ENCODE measurements around the gene AWAT1. TPM values are rescaled to one million over a fixed set of nuclear protein-coding genes. Genes with fewer than 3 reads are reported as not detected.
"Not testable (repeated sequence)": the region's sequence is repeated elsewhere in the genome, so short reads cannot be mapped to it uniquely, and the experiment has no call there.

Gene AWAT1
- polyA plus RNA-seq, 2 donors: not detected

GRCh38 chrX:70257423-70258288, 23.2 kb downstream of the AWAT1 start:
- Histone ChIP-seq H3K4me3 (ENCODE audit: low read depth in 1 of 2, low read length in 2 of 2) (no peak overlapping the region), H3K27ac (ENCODE audit: low read depth in 2 of 2, low read length in 1 of 2) (no peak overlapping the region), H3K36me3 (ENCODE audit: control insufficient read depth in 2 of 2, insufficient read depth in 2 of 2, low read length in 1 of 2) (no peaks in the 10 kb centered on the region), H3K9me3 (ENCODE audit: control insufficient read depth in 2 of 2, insufficient read depth in 1 of 2, low read depth in 1 of 2, low read length in 1 of 2) (no peaks in the 10 kb centered on the region), H3K27me3 (ENCODE audit: control insufficient read depth in 1 of 2, insufficient read depth in 2 of 2, low read length in 2 of 2) (no peaks in the 10 kb centered on the region), H3K4me1 (ENCODE audit: control insufficient read depth in 2 of 2, insufficient read depth in 2 of 2, low read length in 1 of 2) (no peaks in the 10 kb centered on the region)
- 71 to 89% methylated on average over 5 of the region's 5 CpGs for WGBS, 2 donors

GRCh38 chrX:70260104-70260503, 25.6 kb downstream of the AWAT1 start, which contains the start of gene P2RY4:
Gene P2RY4, minus strand, starts transcription at chrX:70260204. Its CDS starts 580 bp downstream, at chrX:70259624.
- H3K4me1 ChIP-seq (ENCODE audit: control insufficient read depth in 2 of 2, insufficient read depth in 2 of 2, low read length in 1 of 2): no peaks in the 10 kb centered on the region
- H3K4me3 ChIP-seq (ENCODE audit: low read depth in 1 of 2, low read length in 2 of 2): no peak within 1 kb of the TSS

GRCh38 chrX:70262952-70263567, 28.6 kb downstream of the AWAT1 start:
- no peaks in the 10 kb centered on the region for H3K27me3 ChIP-seq (ENCODE audit: control insufficient read depth in 1 of 2, insufficient read depth in 2 of 2, low read length in 2 of 2)
- H3K27ac ChIP-seq (ENCODE audit: low read depth in 2 of 2, low read length in 1 of 2): no peak overlapping the region
- H3K4me1 ChIP-seq (ENCODE audit: control insufficient read depth in 2 of 2, insufficient read depth in 2 of 2, low read length in 1 of 2): no peaks in the 10 kb centered on the region
- WGBS, 2 donors: 16 to 17% methylated on average over 7 of the region's 7 CpGs
- no peak overlapping the region for H3K4me3 ChIP-seq (ENCODE audit: low read depth in 1 of 2, low read length in 2 of 2)
- H3K36me3 ChIP-seq (ENCODE audit: control insufficient read depth in 2 of 2, insufficient read depth in 2 of 2, low read length in 1 of 2): no peaks in the 10 kb centered on the region
- no peaks in the 10 kb centered on the region for H3K9me3 ChIP-seq (ENCODE audit: control insufficient read depth in 2 of 2, insufficient read depth in 1 of 2, low read depth in 1 of 2, low read length in 1 of 2)

More at GRCh38 chrX:70260104-70260503, 25.6 kb downstream of the AWAT1 start, which contains the start of gene P2RY4:
- no peaks in the 10 kb centered on the region for H3K27me3 ChIP-seq (ENCODE audit: control insufficient read depth in 1 of 2, insufficient read depth in 2 of 2, low read length in 2 of 2)
- H3K36me3 ChIP-seq (ENCODE audit: control insufficient read depth in 2 of 2, insufficient read depth in 2 of 2, low read length in 1 of 2): no peaks in the 10 kb centered on the region
- no peaks in the 10 kb centered on the region for H3K9me3 ChIP-seq (ENCODE audit: control insufficient read depth in 2 of 2, insufficient read depth in 1 of 2, low read depth in 1 of 2, low read length in 1 of 2)
- WGBS, 2 donors: 65 to 88% methylated on average over 4 of the region's 4 CpGs
- H3K27ac ChIP-seq (ENCODE audit: low read depth in 2 of 2, low read length in 1 of 2): no peak within 1 kb of the TSS

- Histone ChIP-seq H3K27ac (ENCODE audit: low read depth in 2 of 2, low read length in 1 of 2) (no peak overlapping the region), H3K4me1 (ENCODE audit: control insufficient read depth in 2 of 2, insufficient read depth in 2 of 2, low read length in 1 of 2) (no peaks in the 10 kb centered on the region), H3K4me3 (ENCODE audit: low read depth in 1 of 2, low read length in 2 of 2) (no peak overlapping the region), H3K9me3 (ENCODE audit: control insufficient read depth in 2 of 2, insufficient read depth in 1 of 2, low read depth in 1 of 2, low read length in 1 of 2) (no peaks in the 10 kb centered on the region), H3K36me3 (ENCODE audit: control insufficient read depth in 2 of 2, insufficient read depth in 2 of 2, low read length in 1 of 2) (no peaks in the 10 kb centered on the region), H3K27me3 (ENCODE audit: control insufficient read depth in 1 of 2, insufficient read depth in 2 of 2, low read length in 2 of 2) (no peaks in the 10 kb centered on the region)
- 56 to 59% methylated on average over 3 of the region's 3 CpGs for WGBS, 2 donors
Measured at GRCh38 chrX:70264784-70265183, 30.3 kb downstream of the AWAT1 start.

- no peak within 1 kb of the TSS for H3K4me3 ChIP-seq (ENCODE audit: low read depth in 1 of 2, low read length in 2 of 2)
- no peaks in the 10 kb centered on the region for H3K4me1 ChIP-seq (ENCODE audit: control insufficient read depth in 2 of 2, insufficient read depth in 2 of 2, low read length in 1 of 2)
- H3K27ac ChIP-seq (ENCODE audit: low read depth in 2 of 2, low read length in 1 of 2): no peak within 1 kb of the TSS
- H3K9me3 ChIP-seq (ENCODE audit: control insufficient read depth in 2 of 2, insufficient read depth in 1 of 2, low read depth in 1 of 2, low read length in 1 of 2): no peaks in the 10 kb centered on the region
- H3K27me3 ChIP-seq (ENCODE audit: control insufficient read depth in 1 of 2, insufficient read depth in 2 of 2, low read length in 2 of 2): no peaks in the 10 kb centered on the region
- no peaks in the 10 kb centered on the region for H3K36me3 ChIP-seq (ENCODE audit: control insufficient read depth in 2 of 2, insufficient read depth in 2 of 2, low read length in 1 of 2)
Measured at GRCh38 chrX:70268034-70268433, 33.6 kb downstream of the AWAT1 start, which contains the start of gene ARR3. Gene ARR3, plus strand, starts transcription at chrX:70268334. Its CDS starts 1,052 bp downstream, at chrX:70269386.

- 84% methylated on average over 7 of the region's 7 CpGs for WGBS, 2 donors
- not testable (repeated sequence) for H3K27me3 ChIP-seq (ENCODE audit: control insufficient read depth in 1 of 2, insufficient read depth in 2 of 2, low read length in 2 of 2); H3K27ac ChIP-seq (ENCODE audit: low read depth in 2 of 2, low read length in 1 of 2); H3K36me3 ChIP-seq (ENCODE audit: control insufficient read depth in 2 of 2, insufficient read depth in 2 of 2, low read length in 1 of 2); H3K4me1 ChIP-seq (ENCODE audit: control insufficient read depth in 2 of 2, insufficient read depth in 2 of 2, low read length in 1 of 2); H3K4me3 ChIP-seq (ENCODE audit: low read depth in 1 of 2, low read length in 2 of 2); H3K9me3 ChIP-seq (ENCODE audit: control insufficient read depth in 2 of 2, insufficient read depth in 1 of 2, low read depth in 1 of 2, low read length in 1 of 2)
Measured at GRCh38 chrX:70274029-70274428, 39.6 kb downstream of the AWAT1 start.

- H3K27me3 ChIP-seq (ENCODE audit: control insufficient read depth in 1 of 2, insufficient read depth in 2 of 2, low read length in 2 of 2): no peaks in the 10 kb centered on the region
- H3K4me3 ChIP-seq (ENCODE audit: low read depth in 1 of 2, low read length in 2 of 2): no peak overlapping the region
- H3K4me1 ChIP-seq (ENCODE audit: control insufficient read depth in 2 of 2, insufficient read depth in 2 of 2, low read length in 1 of 2): no peaks in the 10 kb centered on the region
- no peaks in the 10 kb centered on the region for H3K36me3 ChIP-seq (ENCODE audit: control insufficient read depth in 2 of 2, insufficient read depth in 2 of 2, low read length in 1 of 2)
- WGBS, 2 donors: 88 to 95% methylated on average over 3 of the region's 3 CpGs
- H3K9me3 ChIP-seq (ENCODE audit: control insufficient read depth in 2 of 2, insufficient read depth in 1 of 2, low read depth in 1 of 2, low read length in 1 of 2): no peaks in the 10 kb centered on the region
- no peak overlapping the region for H3K27ac ChIP-seq (ENCODE audit: low read depth in 2 of 2, low read length in 1 of 2)
Measured at GRCh38 chrX:70279081-70279480, 44.6 kb downstream of the AWAT1 start.

GRCh38 chrX:70280573-70280972, 46.1 kb downstream of the AWAT1 start:
- 69 to 83% methylated on average over 3 of the region's 3 CpGs for WGBS, 2 donors
- no peaks in the 10 kb centered on the region for H3K27me3 ChIP-seq (ENCODE audit: control insufficient read depth in 1 of 2, insufficient read depth in 2 of 2, low read length in 2 of 2)

GRCh38 chrX:70281951-70282350, 47.5 kb downstream of the AWAT1 start, which contains the start of gene RAB41:
Gene RAB41, plus strand, starts transcription at chrX:70282172. Its CDS starts 46 bp downstream, at chrX:70282218.
- Histone ChIP-seq H3K27ac (ENCODE audit: low read depth in 2 of 2, low read length in 1 of 2) (no peak within 1 kb of the TSS), H3K4me1 (ENCODE audit: control insufficient read depth in 2 of 2, insufficient read depth in 2 of 2, low read length in 1 of 2) (no peaks in the 10 kb centered on the region), H3K36me3 (ENCODE audit: control insufficient read depth in 2 of 2, insufficient read depth in 2 of 2, low read length in 1 of 2) (peaks cover 0 to 2% of the 10 kb centered on the region in 2 donors), H3K27me3 (ENCODE audit: control insufficient read depth in 1 of 2, insufficient read depth in 2 of 2, low read length in 2 of 2) (no peaks in the 10 kb centered on the region), H3K4me3 (ENCODE audit: low read depth in 1 of 2, low read length in 2 of 2) (no peak within 1 kb of the TSS), H3K9me3 (ENCODE audit: control insufficient read depth in 2 of 2, insufficient read depth in 1 of 2, low read depth in 1 of 2, low read length in 1 of 2) (no peaks in the 10 kb centered on the region)
- WGBS, 2 donors: 90 to 95% methylated on average over 21 of the region's 21 CpGs

More at GRCh38 chrX:70280573-70280972, 46.1 kb downstream of the AWAT1 start:
- H3K36me3 ChIP-seq (ENCODE audit: control insufficient read depth in 2 of 2, insufficient read depth in 2 of 2, low read length in 1 of 2): peaks cover 0 to 2% of the 10 kb centered on the region in 2 donors
- no peak overlapping the region for H3K4me3 ChIP-seq (ENCODE audit: low read depth in 1 of 2, low read length in 2 of 2)
- no peaks in the 10 kb centered on the region for H3K9me3 ChIP-seq (ENCODE audit: control insufficient read depth in 2 of 2, insufficient read depth in 1 of 2, low read depth in 1 of 2, low read length in 1 of 2)
- no peaks in the 10 kb centered on the region for H3K4me1 ChIP-seq (ENCODE audit: control insufficient read depth in 2 of 2, insufficient read depth in 2 of 2, low read length in 1 of 2)
- no peak overlapping the region for H3K27ac ChIP-seq (ENCODE audit: low read depth in 2 of 2, low read length in 1 of 2)
